HepG2 (cell line): Measurements from ENCODE around the gene ABCG4. TPM values are rescaled to one million over a fixed set of nuclear protein-coding genes. Genes with fewer than 3 reads are reported as not detected.

ENCODE experiments used
- ATF1 ChIP-seq: IDR thresholded peaks from 2 replicates; pipeline ENCODE4 v1.6.1; 2016; ENCODE audit warnings: mild to moderate bottlenecking, control low read depth
- CCAR2 ChIP-seq: fragments of 200-400 bp; formaldehyde crosslinking; optimal IDR thresholded peaks from 2 replicates; pipeline ENCODE3; 2018; ENCODE audit warnings: low read depth, mild to moderate bottlenecking, low read length, moderate library complexity
- DMAP1 ChIP-seq: IDR thresholded peaks from 2 replicates; pipeline ENCODE4 v1.6.1; 2016
- DRAP1 ChIP-seq: IDR thresholded peaks from 2 replicates; pipeline ENCODE4 v1.6.1; 2016; ENCODE audit warnings: missing genetic modification reagents, missing compliant biosample characterization
- FOXA3 ChIP-seq: IDR thresholded peaks from 2 replicates; pipeline ENCODE4 v1.6.1; 2016; ENCODE audit warnings: missing genetic modification reagents, missing compliant biosample characterization
- FOXJ3 ChIP-seq: sonication (generic); formaldehyde crosslinking; IDR thresholded peaks from 2 replicates; pipeline ENCODE4 v1.4.0; 2020; ENCODE audit warnings: missing genetic modification reagents, mild to moderate bottlenecking, borderline replicate concordance
- GFI1 ChIP-seq: sonication (generic); formaldehyde crosslinking; IDR thresholded peaks from 2 replicates; pipeline ENCODE4 v1.5.0; 2020; ENCODE audit warnings: missing genetic modification reagents, mild to moderate bottlenecking, borderline replicate concordance
- HNF4A ChIP-seq: sonication (generic); formaldehyde crosslinking; IDR thresholded peaks from 2 replicates; pipeline ENCODE4 v1.4.0; 2020; ENCODE audit warnings: missing genetic modification reagents
- KMT2B ChIP-seq: IDR thresholded peaks from 2 replicates; pipeline ENCODE4 v1.6.1; 2016; ENCODE audit warnings: missing genetic modification reagents, missing compliant biosample characterization
- MXD4 ChIP-seq: IDR thresholded peaks from 2 replicates; pipeline ENCODE4 v1.6.1; 2016; ENCODE audit warnings: mild to moderate bottlenecking, missing biosample characterization, missing genetic modification reagents
- POGZ ChIP-seq: sonication (generic); formaldehyde crosslinking; IDR thresholded peaks from 2 replicates; pipeline ENCODE4 v1.4.0; 2020; ENCODE audit warnings: mild to moderate bottlenecking, missing genetic modification reagents
- PRDM4 ChIP-seq: sonication (generic); formaldehyde crosslinking; IDR thresholded peaks from 2 replicates; pipeline ENCODE4 v1.9.0; 2021; ENCODE audit warnings: missing genetic modification reagents, borderline replicate concordance
- REPIN1 ChIP-seq: sonication (generic); formaldehyde crosslinking; IDR thresholded peaks from 2 replicates; pipeline ENCODE4 v1.8.0; 2022; ENCODE audit warnings: missing genetic modification reagents, low read depth, mild to moderate bottlenecking, borderline replicate concordance
- TEAD3 ChIP-seq: optimal IDR thresholded peaks from 2 replicates; pipeline ENCODE3; 2016; ENCODE audit warnings: borderline replicate concordance
- TOE1 ChIP-seq: sonication (generic); formaldehyde crosslinking; IDR thresholded peaks from 2 replicates; pipeline ENCODE4 v1.4.0; 2020; ENCODE audit warnings: mild to moderate bottlenecking, missing genetic modification reagents
- UBTF ChIP-seq: sonication (generic); formaldehyde crosslinking; IDR thresholded peaks from 2 replicates; pipeline ENCODE4 v1.4.0; 2020; ENCODE audit warnings: mild to moderate bottlenecking, missing genetic modification reagents
- ZEB1 ChIP-seq: IDR thresholded peaks from 2 replicates; pipeline ENCODE4 v1.6.1; 2012; ENCODE audit warnings: mild to moderate bottlenecking, low read depth, inconsistent platforms; ENCODE audit not compliant: insufficient replicate concordance
- ZFX ChIP-seq: sonication (generic); formaldehyde crosslinking; IDR thresholded peaks from 2 replicates; pipeline ENCODE4 v1.4.0; 2020; ENCODE audit warnings: mild to moderate bottlenecking, low read depth, missing genetic modification reagents, moderate library complexity
- ZNF121 ChIP-seq: sonication (generic); formaldehyde crosslinking; IDR thresholded peaks from 2 replicates; pipeline ENCODE4 v1.5.0; 2020; ENCODE audit warnings: mild to moderate bottlenecking, missing genetic modification reagents
- ZNF24 ChIP-seq: fragments of 450-650 bp; IDR thresholded peaks from 2 replicates; pipeline ENCODE4 v1.6.1; 2017; ENCODE audit warnings: antibody characterized with exemption, mild to moderate bottlenecking
- ZNF720 ChIP-seq: sonication (generic); formaldehyde crosslinking; IDR thresholded peaks from 2 replicates; pipeline ENCODE4 v1.4.0; 2020; ENCODE audit warnings: missing genetic modification reagents
- ZNF768 ChIP-seq: sonication (generic); formaldehyde crosslinking; IDR thresholded peaks from 2 replicates; pipeline ENCODE4 v1.4.0; 2020; ENCODE audit warnings: missing genetic modification reagents
- ZXDC ChIP-seq: sonication (generic); formaldehyde crosslinking; IDR thresholded peaks from 2 replicates; pipeline ENCODE4 v1.5.0; 2020; ENCODE audit warnings: mild to moderate bottlenecking, missing genetic modification reagents
- polyA plus RNA-seq, 8 experiments: library from polyadenylated mRNA; depleted of rRNA in 3 of 8; stranded (reverse) in 7 of 8; unstranded in 1 of 8; fragments of >200 nt; fragmentation: Illumina TruSeq in 4 of 8; extraction: Trizol in 4 of 8; gene quantifications; 2 replicates each; pipeline versions ENCODE4 v1.2.1 to v1.2.3, GENCODE V29; 2011 to 2016; ENCODE audit warnings: low read depth in 4 of 8, missing spikeins in 1 of 8, mixed read lengths in 1 of 8; ENCODE audit not compliant: insufficient read depth in 1 of 8
- total RNA-seq, 5 experiments: library from RNA; depleted of rRNA; stranded (reverse); fragments of >200 nt; fragmentation: Illumina TruSeq; extraction: Trizol; gene quantifications; 2 replicates each; pipeline ENCODE4 v1.2.3, GENCODE V29; 2016; ENCODE audit warnings: low read depth in 1 of 5

ABCG4 gene
- total and polyA plus RNA-seq, 2 of the 13 experiments (the other 11 are each of a cell fraction or from before 2014, with no cell fraction given), result not detected

- peak; percentile 51; the same call in 1 of the 2 replicates for TF ChIP-seq GFI1
- peak; percentile 43; the same call in 1 of the 2 replicates for TF ChIP-seq KMT2B (CRISPR knock-in tag)
- TF ChIP-seq TEAD3 (CRISPR knock-in tag), result peak; percentile 83
- peak; percentile 71 for TF ChIP-seq CCAR2
- TF ChIP-seq DMAP1, result peak; percentile 98
- peak; percentile 24 for TF ChIP-seq ZFX
- TF ChIP-seq UBTF (CRISPR knock-in tag), result peak; percentile 72
- TF ChIP-seq ZNF24, result no peak
- no peak for TF ChIP-seq TOE1
- TF ChIP-seq ZNF720 (CRISPR knock-in tag), result no peak
- TF ChIP-seq FOXJ3, result 0 out of 2 replicates have a peak, but pooled peaks have one; percentile 13
- TF ChIP-seq ZEB1, result peak; percentile 67
- TF ChIP-seq ZXDC (CRISPR knock-in tag), result peak; percentile 84; the same call in 1 of the 2 replicates
- peak; percentile 58 for TF ChIP-seq POGZ
- no peak for TF ChIP-seq ZNF768
- peak; percentile 89 for TF ChIP-seq ATF1 (CRISPR knock-in tag)
- TF ChIP-seq ZNF121 (CRISPR knock-in tag), result peak; percentile 22; the same call in 1 of the 2 replicates
- TF ChIP-seq PRDM4, result no peak
- TF ChIP-seq HNF4A, result no peak
- peak; percentile 6; the same call in 1 of the 2 replicates for TF ChIP-seq FOXA3
- peak; percentile 97 for TF ChIP-seq MXD4 (CRISPR knock-in tag)
- TF ChIP-seq DRAP1 (CRISPR knock-in tag), result peak; percentile 36; the same call in 1 of the 2 replicates
- TF ChIP-seq REPIN1 (CRISPR knock-in tag), result peak; percentile 45
These were observed 47.0 kb upstream of the ABCG4 start, which contains the start of gene DPAGT1 (continued) for GRCh38 chr11:119101759-119102423.
